SJCRH30 (cell line): Measurements from ENCODE around the gene FAM149A. TPM values are rescaled to one million over a fixed set of nuclear protein-coding genes. Genes with fewer than 3 reads are reported as not detected.

Experiments
- DNase-seq, 2 experiments: peaks; one replicate each; pipeline ENCODE4 v3.0.0-alpha.2; 2015 to 2020
- H3K27ac ChIP-seq: fragments of 250-450 bp; sonication (Bioruptor Pico); 2 replicates; pipeline ENCODE4 v1.5.1; 2020; ENCODE audit warnings: mild to moderate bottlenecking, moderate library complexity
- H3K27me3 ChIP-seq: fragments of 250-450 bp; sonication (Bioruptor Pico); 2 replicates; pipeline ENCODE4 v1.5.1; 2020; ENCODE audit warnings: mild to moderate bottlenecking, moderate library complexity
- H3K36me3 ChIP-seq: fragments of 250-450 bp; sonication (Bioruptor Pico); 2 replicates; pipeline ENCODE4 v1.5.1; 2020; ENCODE audit warnings: mild to moderate bottlenecking, moderate library complexity
- H3K4me1 ChIP-seq: fragments of 250-450 bp; sonication (Bioruptor Pico); 2 replicates; pipeline ENCODE4 v1.5.1; 2020; ENCODE audit warnings: mild to moderate bottlenecking, moderate library complexity
- H3K4me3 ChIP-seq: fragments of 250-450 bp; sonication (Bioruptor Pico); 2 replicates; pipeline ENCODE4 v1.5.1; 2020; ENCODE audit warnings: mild to moderate bottlenecking, moderate library complexity
- H3K9me3 ChIP-seq: fragments of 250-450 bp; sonication (Bioruptor Pico); replicated peaks from 2 replicates; pipeline ENCODE4 v1.5.1; 2020; ENCODE audit warnings: mild to moderate bottlenecking, moderate library complexity
- total RNA-seq: library from RNA; depleted of rRNA; stranded (reverse); fragments of >200 nt; shearing (Covaris generic); gene quantifications from 2 replicates; pipeline ENCODE4 v1.2.3, GENCODE V29; 2014

The FAM149A gene
- total RNA-seq, 1 experiment from 2014 or later: 0.53 TPM

DNA sequence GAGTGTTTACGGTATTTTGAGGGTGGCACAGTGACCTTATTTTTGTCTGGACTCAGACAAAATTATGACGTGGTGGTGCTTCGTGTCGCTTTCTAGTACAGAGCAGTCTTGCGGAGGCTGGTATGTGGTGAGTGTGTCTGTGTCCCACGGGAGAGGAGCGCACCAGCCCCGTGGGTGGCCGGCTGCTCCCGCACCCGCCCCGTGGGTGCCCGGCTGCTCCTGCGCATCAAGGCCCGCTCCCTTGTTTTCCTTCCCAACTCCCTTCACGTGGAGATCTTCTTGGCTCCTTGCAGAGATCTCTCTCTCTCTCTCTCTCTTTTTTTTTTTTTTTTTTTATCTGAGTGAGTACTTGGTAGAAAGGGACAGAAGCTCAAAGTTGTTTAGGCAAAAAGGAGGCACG is 12.2 kb upstream of the FAM149A start:
- Histone ChIP-seq H3K27me3 (no peaks in the 10 kb centered on the region), H3K4me1 (no peaks in the 10 kb centered on the region), H3K9me3 (no peaks in the 10 kb centered on the region), H3K27ac (no peak overlapping the region), H3K36me3 (no peaks in the 10 kb centered on the region), H3K4me3 (no peak overlapping the region)
- no peak for DNase-seq

DNA sequence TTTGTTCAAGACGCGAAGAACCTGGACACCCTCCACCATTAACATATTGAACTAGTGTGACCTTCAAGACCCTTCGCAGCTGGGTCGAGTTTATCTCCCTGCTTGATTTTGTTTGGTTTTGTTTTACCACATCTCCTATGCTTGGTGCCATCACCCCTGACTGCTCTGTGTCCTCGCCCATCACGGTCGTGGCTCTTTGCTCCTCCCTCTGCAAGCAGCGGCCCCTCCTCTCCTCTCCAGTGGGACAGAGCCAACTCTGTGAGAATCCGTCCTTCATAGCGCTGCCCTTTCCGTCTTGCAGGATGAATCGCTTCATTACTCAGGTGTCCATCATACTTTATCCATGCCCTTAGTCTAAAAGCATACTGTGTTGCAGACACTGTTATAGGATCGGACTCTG is 9.1 kb upstream of the FAM149A start:
- Histone ChIP-seq H3K4me1 (no peaks in the 10 kb centered on the region), H3K4me3 (no peak overlapping the region), H3K27ac (no peak overlapping the region), H3K27me3 (no peaks in the 10 kb centered on the region), H3K36me3 (no peaks in the 10 kb centered on the region), H3K9me3 (no peaks in the 10 kb centered on the region)
- DNase-seq: no peak

DNA sequence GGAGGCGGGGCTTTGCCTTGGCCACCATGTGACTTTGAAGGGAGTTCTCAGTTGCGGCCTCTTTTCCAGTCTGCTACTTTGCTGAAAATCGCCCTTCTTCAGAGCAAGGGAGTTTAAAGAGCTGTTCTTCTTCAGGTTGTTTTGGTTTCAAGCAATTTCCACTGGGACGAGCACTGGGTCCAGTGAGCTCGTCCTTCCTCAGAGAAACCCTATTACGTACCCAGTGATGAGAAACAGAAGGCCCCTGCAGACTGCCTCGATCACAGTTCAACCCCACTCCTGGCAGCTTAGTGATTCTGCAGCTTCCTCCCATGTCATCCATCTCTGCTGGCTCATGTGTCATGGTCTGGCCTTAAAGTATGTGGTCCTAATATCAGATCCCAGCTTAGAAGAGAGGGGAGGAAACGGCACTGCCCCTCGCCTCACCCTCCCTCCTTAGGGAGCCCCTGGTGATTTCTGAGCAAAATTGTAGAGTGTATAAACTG is 7.8 kb upstream of the FAM149A start:
- no peak for DNase-seq
- Histone ChIP-seq H3K4me3 (no peak overlapping the region), H3K27ac (no peak overlapping the region), H3K36me3 (no peaks in the 10 kb centered on the region), H3K9me3 (no peaks in the 10 kb centered on the region), H3K27me3 (no peaks in the 10 kb centered on the region), H3K4me1 (no peaks in the 10 kb centered on the region)

DNA sequence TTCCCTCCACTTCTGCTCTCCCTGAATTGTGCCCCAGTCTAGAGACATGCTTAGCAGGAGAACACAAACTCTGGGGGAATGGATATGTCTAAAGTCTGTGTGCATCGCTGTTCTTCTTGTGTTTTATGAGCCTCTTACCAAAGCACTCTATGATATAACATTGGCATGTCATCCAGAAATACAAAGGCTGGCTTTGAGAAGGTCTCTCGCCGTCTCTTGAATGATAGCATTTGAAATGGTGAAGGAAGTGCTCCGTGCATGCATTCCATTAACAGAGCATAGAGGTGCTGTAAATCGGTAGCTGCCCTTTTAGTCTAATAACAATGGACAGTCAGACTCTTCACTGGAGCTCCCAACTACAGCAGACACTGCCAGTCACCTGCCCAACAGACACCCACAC is 7.1 kb upstream of the FAM149A start:
- Histone ChIP-seq H3K27ac (no peak overlapping the region), H3K27me3 (no peaks in the 10 kb centered on the region), H3K9me3 (no peaks in the 10 kb centered on the region), H3K4me1 (no peaks in the 10 kb centered on the region), H3K36me3 (no peaks in the 10 kb centered on the region), H3K4me3 (no peak overlapping the region)
- no peak for DNase-seq

DNA sequence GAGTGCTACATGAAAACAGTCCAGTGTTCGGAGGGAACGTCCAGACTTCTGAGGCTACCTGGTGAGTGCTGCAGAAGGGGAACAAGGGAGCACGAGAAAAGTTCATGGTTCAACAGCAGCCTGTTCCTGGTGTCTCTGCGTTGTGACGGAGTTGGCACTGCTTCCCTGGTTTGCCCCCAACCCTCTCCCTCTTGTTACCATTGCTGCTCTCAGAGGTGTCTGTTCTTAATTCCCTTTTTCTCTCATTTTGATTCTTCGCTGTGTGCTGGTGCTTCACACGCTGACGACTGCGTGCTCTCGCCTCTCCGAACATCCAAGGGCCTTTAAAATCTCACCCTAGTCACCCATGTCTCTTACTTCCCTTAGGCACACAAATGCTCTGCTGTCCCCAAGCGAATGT is 1.6 kb upstream of the FAM149A start:
- H3K27ac ChIP-seq: no peak overlapping the region
- no peaks in the 10 kb centered on the region for H3K27me3 ChIP-seq
- H3K4me3 ChIP-seq: no peak overlapping the region
- H3K9me3 ChIP-seq: no peaks in the 10 kb centered on the region
- no peaks in the 10 kb centered on the region for H3K36me3 ChIP-seq
- H3K4me1 ChIP-seq: no peaks in the 10 kb centered on the region
- no peak for DNase-seq

DNA sequence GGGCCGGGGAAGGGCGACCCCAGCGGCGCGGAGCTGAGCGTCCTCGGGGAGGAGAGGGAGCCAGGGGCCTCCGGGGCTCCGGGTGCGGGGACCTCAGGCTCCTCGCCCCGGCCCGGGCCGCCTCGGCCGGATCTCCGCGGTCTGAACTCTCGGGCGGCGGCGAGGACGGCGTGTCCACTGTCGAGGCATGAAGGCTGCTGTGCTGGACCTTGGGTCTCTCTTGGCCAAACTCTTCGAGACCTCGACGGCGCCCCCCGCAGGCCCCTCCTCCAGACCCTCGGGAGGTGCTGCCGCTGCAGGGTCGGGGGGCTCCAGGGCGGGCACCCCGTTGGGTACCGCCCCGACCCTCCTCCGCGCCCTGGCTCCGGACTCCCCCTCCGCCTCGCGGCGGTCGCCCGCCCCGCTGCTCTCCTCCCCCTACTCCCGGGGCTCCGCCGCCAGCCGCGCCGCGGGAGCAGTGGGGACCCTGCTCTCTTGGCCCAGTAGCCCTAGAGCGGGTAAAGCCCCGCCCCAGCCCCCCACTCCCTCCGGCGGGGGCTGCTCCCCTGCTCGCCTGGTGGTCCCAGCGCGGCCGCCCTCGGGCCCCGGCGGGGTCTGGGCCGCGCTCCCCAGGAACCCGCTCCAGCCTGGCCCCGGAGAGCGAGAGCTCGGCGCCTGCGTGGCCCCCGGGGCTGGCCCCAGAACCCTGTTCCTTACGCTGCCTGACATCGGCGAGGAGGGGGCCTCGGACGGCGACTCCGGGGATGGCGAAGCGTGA is 564 bp downstream of the FAM149A start:
- peak in 1 of 2 experiments; percentile 1 for DNase-seq
- Histone ChIP-seq H3K4me3 (peak overlapping the region; percentile 34; the same call in 1 of the 2 replicates), H3K27me3 (no peaks in the 10 kb centered on the region), H3K27ac (no peak overlapping the region), H3K9me3 (no peaks in the 10 kb centered on the region), H3K36me3 (no peaks in the 10 kb centered on the region), H3K4me1 (no peaks in the 10 kb centered on the region)

DNA sequence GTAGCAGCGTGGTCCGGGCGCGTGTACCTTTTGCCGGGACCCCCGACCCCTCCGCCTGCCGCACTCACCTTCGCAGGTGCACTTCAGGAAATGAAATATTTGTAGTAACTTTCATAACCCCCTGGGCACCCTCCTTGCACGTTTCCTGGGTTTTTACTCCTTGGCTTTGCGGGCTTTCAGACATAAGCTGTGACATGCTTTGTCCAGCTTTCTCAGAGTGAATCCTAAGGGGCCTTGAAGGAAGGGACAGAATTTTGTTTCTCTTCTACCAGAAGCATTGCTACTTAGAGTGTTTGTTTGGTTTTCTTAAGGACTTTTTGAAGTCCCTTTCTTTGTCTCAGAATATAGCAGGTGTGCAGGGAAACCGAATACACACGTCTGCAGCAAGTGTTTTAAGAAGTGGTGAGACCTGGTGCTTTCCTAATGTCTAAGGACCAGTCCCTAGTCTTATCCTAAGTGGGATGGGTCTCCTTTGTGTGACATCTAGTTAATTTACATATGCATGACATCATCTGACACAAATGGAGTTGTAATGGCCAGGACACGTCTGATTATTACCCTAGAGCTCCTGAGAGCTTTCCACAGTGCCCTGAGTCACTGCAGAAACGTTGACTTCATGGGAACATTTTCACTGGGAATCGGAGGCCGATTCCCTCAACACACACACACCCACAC is 1.3 kb downstream of the FAM149A start:
- H3K4me3 ChIP-seq: no peak overlapping the region
- DNase-seq: no peak
- no peaks in the 10 kb centered on the region for H3K9me3 ChIP-seq
- H3K27me3 ChIP-seq: no peaks in the 10 kb centered on the region
- H3K36me3 ChIP-seq: no peaks in the 10 kb centered on the region
- no peak overlapping the region for H3K27ac ChIP-seq
- H3K4me1 ChIP-seq: no peaks in the 10 kb centered on the region

DNA sequence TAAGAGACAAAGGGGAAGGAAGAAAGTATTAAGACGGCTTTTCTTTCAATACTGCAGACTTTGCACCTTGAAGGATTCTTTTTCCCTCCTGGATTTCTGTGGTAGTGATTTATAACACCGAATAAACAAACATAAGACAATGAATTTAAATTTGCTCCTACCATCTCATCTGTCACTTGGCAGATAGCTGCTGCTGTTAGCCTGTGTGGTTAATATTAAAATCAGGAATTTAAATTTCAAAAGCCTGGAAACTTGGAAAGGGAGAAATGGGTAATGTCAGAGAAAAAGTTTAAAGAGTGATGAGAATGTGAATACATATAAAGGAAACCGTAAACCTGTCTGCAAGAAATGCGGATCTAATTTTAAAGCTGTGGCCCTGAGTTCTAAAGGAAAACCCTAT is 3.4 kb downstream of the FAM149A start:
- Histone ChIP-seq H3K4me3 (no peak overlapping the region), H3K36me3 (no peaks in the 10 kb centered on the region), H3K4me1 (no peaks in the 10 kb centered on the region), H3K27ac (no peak overlapping the region), H3K9me3 (no peaks in the 10 kb centered on the region), H3K27me3 (no peaks in the 10 kb centered on the region)
- no peak for DNase-seq

DNA sequence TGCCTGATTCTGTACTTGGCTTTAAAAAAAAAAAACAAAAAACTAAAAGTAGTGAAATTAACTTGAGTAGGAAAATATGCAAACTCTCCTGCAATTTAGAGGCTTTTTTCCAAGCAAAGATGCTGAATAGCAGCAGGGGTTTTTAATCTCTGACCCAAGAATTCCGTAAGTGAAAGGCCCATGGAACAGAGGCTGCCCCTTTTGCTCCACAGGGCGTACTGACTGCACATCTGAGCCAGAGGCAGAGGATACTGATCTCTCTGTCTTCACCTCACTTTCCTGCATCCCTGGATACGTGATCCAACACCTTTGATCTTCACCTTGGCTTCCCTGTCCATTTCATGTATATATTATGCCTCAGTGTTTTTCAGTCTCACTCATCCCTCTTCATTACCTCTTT is 3.9 kb downstream of the FAM149A start:
- Histone ChIP-seq H3K4me1 (no peaks in the 10 kb centered on the region), H3K4me3 (no peak overlapping the region), H3K9me3 (no peaks in the 10 kb centered on the region), H3K27ac (no peak overlapping the region), H3K36me3 (no peaks in the 10 kb centered on the region), H3K27me3 (no peaks in the 10 kb centered on the region)
- DNase-seq: no peak

DNA sequence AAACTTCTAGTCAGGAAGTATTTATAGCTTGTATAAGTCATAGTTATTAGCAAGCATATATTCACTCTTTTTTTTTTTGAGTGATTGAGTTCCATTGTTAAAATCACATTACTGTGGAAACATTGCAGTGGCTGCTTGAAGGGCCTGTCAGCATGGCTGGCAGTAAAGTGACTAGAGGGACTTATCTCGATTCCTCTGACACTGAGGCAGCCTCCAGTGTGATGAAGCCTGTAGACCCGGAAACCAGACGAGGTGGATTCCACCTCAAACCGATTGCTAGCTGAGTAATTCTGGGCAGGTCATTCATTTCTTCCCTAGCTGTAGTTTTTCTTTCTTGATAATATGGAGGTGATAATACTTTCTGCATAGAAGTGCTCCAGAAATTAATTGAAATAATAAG is 4.7 kb downstream of the FAM149A start:
- H3K27me3 ChIP-seq: no peaks in the 10 kb centered on the region
- H3K9me3 ChIP-seq: no peaks in the 10 kb centered on the region
- no peak overlapping the region for H3K27ac ChIP-seq
- no peak for DNase-seq
- no peak overlapping the region for H3K4me3 ChIP-seq
- no peaks in the 10 kb centered on the region for H3K4me1 ChIP-seq
- H3K36me3 ChIP-seq: no peaks in the 10 kb centered on the region

DNA sequence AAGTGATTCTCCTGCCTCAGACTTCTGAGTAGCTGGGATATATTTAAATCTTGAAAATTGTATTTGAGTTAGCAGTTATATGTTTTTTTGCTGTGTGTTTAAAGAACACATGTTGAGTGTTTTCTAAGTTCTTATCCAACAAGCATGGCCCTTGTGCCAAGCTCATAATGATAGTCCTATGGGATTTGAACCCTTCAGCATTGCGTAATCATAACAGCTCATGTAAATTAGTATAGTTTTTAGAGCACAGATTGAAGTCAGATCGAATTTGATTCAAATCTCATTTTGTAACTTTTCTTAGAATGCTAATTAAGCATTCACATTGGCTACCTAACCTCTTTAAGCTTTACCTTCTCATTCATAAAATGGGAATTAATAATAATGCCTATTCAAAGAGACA is 12.2 kb downstream of the FAM149A start:
- Histone ChIP-seq H3K4me3 (no peak overlapping the region), H3K27ac (no peak overlapping the region)

DNA sequence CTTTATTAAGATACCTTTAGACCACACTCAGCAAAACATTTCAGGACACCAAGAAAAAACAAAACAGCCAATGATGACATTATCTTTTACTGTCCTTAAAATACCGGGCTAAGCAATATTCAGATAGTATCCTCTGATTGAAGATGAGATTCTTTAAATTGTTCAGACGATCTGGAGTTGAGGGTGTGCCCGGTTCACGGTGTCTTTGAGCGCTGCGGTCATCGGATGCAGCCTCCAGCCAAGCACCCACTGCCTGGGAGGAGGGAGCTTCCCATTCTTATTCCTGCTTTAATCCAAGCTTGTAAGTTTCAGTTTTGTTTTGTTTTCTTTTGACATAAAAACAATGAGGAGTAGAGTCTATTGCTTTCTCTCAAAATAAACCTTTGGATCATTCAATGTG is 14.1 kb downstream of the FAM149A start:
- Histone ChIP-seq H3K4me3 (no peak overlapping the region), H3K27me3 (no peaks in the 10 kb centered on the region)
- no peak for DNase-seq

More for the DNA sequence above, 12.2 kb downstream of the FAM149A start:
- Histone ChIP-seq H3K27me3 (no peaks in the 10 kb centered on the region), H3K4me1 (no peaks in the 10 kb centered on the region), H3K9me3 (no peaks in the 10 kb centered on the region), H3K36me3 (no peaks in the 10 kb centered on the region)
- DNase-seq: no peak

DNA sequence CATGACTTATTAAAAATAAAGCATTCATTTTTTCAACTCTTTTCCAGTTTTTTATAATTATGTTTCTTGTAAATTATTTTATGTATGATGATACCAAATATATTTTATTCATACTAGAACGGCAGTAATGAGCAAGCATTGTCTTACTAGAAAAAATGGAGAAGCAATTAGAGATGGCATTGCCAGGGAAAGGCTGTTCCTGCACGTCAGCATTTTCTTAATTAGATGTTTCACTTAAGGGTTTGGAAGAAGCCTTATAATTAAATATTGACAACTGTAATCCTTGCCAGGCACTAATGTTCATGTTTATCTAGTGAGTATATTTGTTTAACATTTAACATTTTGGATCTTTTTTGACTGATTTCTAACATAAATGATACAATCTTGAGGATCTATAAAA is 16.6 kb downstream of the FAM149A start:
- Histone ChIP-seq H3K36me3 (no peaks in the 10 kb centered on the region), H3K27me3 (no peaks in the 10 kb centered on the region), H3K27ac (no peak overlapping the region), H3K9me3 (no peaks in the 10 kb centered on the region), H3K4me3 (no peak overlapping the region), H3K4me1 (no peaks in the 10 kb centered on the region)
- no peak for DNase-seq

More for the DNA sequence above, 14.1 kb downstream of the FAM149A start:
- Histone ChIP-seq H3K36me3 (no peaks in the 10 kb centered on the region), H3K9me3 (no peaks in the 10 kb centered on the region), H3K27ac (no peak overlapping the region), H3K4me1 (no peaks in the 10 kb centered on the region)

DNA sequence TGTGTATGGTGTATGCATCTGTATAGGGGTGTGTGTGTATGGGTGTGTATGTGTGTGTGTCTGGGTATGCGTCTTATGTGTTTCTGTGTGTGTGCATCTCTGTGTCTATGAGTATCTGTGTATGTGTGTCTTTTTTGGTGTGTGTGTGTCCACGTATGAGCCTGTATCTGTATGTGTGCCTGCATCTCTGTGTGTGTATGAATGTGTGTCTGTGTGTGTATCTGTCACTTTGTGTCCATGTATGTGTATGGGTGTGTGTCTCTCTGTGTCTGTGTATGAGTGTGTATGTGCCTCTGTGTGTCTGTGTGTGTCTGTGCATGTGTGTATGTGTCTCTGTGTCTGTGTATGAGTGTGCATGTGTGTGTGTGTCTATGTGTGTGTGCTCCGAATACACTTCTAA is 24.3 kb downstream of the FAM149A start:
- no peaks in the 10 kb centered on the region for H3K4me1 ChIP-seq
- no peaks in the 10 kb centered on the region for H3K9me3 ChIP-seq
- DNase-seq: no peak
- no peaks in the 10 kb centered on the region for H3K36me3 ChIP-seq
- H3K27ac ChIP-seq: no peak overlapping the region
- H3K4me3 ChIP-seq: no peak overlapping the region
- no peaks in the 10 kb centered on the region for H3K27me3 ChIP-seq

DNA sequence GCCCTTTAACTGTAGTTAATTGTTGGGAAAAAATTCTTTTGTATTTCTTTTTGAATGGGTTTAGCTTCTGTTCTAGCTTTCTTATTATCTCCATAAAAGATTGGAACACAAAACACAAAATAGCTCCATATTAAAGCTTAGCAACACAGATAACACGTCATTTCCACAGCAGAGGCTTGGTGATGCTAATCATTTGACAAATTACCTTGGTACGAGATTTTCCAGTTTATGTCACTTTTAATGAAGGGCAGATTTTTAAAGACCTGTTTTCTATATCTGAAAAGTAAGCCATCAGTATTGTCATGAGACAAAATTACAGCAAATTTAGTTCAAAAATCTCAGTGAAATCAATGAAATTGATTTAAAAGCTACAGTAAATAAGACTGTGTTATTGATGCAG is 27.4 kb downstream of the FAM149A start:
- Histone ChIP-seq H3K27ac (no peak overlapping the region), H3K9me3 (no peaks in the 10 kb centered on the region), H3K4me3 (no peak overlapping the region), H3K36me3 (no peaks in the 10 kb centered on the region), H3K4me1 (no peaks in the 10 kb centered on the region), H3K27me3 (no peaks in the 10 kb centered on the region)
- DNase-seq: no peak
